Astrocyte (in vitro differentiated cells and primary cell): ENCODE measurements around the gene ERMAP.

Experiments used
- EZH2 ChIP-seq: IDR thresholded peaks from 2 replicates; pipeline ENCODE4 v1.6.1; 2012; ENCODE audit warnings: mild to moderate bottlenecking, low read length, inconsistent platforms; ENCODE audit not compliant: insufficient read depth
- TF ChIP-seq, protein P1 (sequence below): IDR thresholded peaks from 2 replicates; pipeline ENCODE4 v1.5.1; 2011; ENCODE audit warnings: low read depth, mild to moderate bottlenecking, inconsistent platforms, low read length, moderate library complexity; ENCODE audit not compliant: insufficient read depth

DNA sequence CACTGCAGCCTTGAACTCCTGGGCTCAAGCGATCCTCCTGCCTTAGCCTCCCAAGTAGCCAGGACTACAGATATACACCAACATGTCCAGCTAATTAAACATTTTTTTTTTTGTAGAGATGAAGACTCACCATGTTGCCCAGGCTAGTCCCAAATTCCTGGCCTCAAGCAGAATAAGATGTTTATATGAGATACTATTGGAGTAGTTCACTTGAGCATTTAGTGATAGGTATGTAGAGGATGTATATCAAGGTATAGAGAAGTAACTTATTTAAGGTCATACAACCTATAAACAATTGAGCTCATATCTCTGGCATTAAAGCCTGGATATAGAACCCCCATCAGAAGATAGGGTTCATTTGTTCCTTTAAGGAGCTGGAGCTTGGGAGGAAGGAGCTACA is 36.7 kb upstream of the ERMAP start:
- no peak for TF ChIP-seq EZH2
- TF ChIP-seq, protein P1, sequence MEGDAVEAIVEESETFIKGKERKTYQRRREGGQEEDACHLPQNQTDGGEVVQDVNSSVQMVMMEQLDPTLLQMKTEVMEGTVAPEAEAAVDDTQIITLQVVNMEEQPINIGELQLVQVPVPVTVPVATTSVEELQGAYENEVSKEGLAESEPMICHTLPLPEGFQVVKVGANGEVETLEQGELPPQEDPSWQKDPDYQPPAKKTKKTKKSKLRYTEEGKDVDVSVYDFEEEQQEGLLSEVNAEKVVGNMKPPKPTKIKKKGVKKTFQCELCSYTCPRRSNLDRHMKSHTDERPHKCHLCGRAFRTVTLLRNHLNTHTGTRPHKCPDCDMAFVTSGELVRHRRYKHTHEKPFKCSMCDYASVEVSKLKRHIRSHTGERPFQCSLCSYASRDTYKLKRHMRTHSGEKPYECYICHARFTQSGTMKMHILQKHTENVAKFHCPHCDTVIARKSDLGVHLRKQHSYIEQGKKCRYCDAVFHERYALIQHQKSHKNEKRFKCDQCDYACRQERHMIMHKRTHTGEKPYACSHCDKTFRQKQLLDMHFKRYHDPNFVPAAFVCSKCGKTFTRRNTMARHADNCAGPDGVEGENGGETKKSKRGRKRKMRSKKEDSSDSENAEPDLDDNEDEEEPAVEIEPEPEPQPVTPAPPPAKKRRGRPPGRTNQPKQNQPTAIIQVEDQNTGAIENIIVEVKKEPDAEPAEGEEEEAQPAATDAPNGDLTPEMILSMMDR, result no peak
